Measurements from ENCODE around the gene TBC1D3B.
"Not testable (repeated sequence)": the region's sequence is repeated elsewhere in the genome, so short reads cannot be mapped to it uniquely, and the experiment has no call there.

The TBC1D3B gene

GRCh38 chr17:36127199-36127893 lies 49.1 kb downstream of the TBC1D3B start:
- DNase-seq = no peak

- no peak for DNase-seq
Measured at GRCh38 chr17:36124879-36125824, 51.3 kb downstream of the TBC1D3B start.

- DNase-seq = no peak
Measured at GRCh38 chr17:36123431-36123830, 53.0 kb downstream of the TBC1D3B start.

GRCh38 chr17:36121099-36121498 lies 55.3 kb downstream of the TBC1D3B start:
- DNase-seq = not testable (repeated sequence)

GRCh38 chr17:36120221-36120620 lies 56.2 kb downstream of the TBC1D3B start:
- no peak for DNase-seq

GRCh38 chr17:36118477-36119353 lies 57.7 kb downstream of the TBC1D3B start:
- DNase-seq = no peak

- no peak for DNase-seq
Measured at GRCh38 chr17:36117505-36118382, 58.7 kb downstream of the TBC1D3B start.

Data from stimulated activated naive CD4-positive, alpha-beta T cell (primary cell).